Loucy (cell line): ENCODE results near the gene RTP3.
A peak's percentile ranks its signal among the peaks of the same experiment; 100 is the strongest.

ENCODE experiments used
- H2AFZ ChIP-seq: fragments of 200-600 bp; sonication (generic); 2 replicates; pipeline ENCODE4 v1.6.0; 2016; ENCODE audit warnings: antibody characterized with exemption, mild to moderate bottlenecking, low read length, moderate library complexity
- H3F3A ChIP-seq: fragments of 200-600 bp; 2 replicates; pipeline ENCODE4 v1.6.0; 2016; ENCODE audit warnings: antibody characterized with exemption, low read depth, mild to moderate bottlenecking
- H3K27me3 ChIP-seq: fragments of 200-600 bp; sonication (generic); 2 replicates; pipeline ENCODE4 v1.6.1; 2014; ENCODE audit warnings: low read length, mild to moderate bottlenecking; ENCODE audit not compliant: insufficient read depth, poor library complexity, severe bottlenecking
- H3K36me3 ChIP-seq: fragments of 200-600 bp; sonication (generic); 2 replicates; pipeline ENCODE4 v1.6.1; 2016; ENCODE audit warnings: low read length; ENCODE audit not compliant: insufficient read depth
- H3K4me1 ChIP-seq: fragments of 200-600 bp; sonication (generic); 2 replicates; pipeline ENCODE4 v1.5.1; 2014; ENCODE audit warnings: low read length, mild to moderate bottlenecking; ENCODE audit not compliant: insufficient read depth, poor library complexity, severe bottlenecking
- H3K4me2 ChIP-seq: fragments of 200-600 bp; sonication (generic); 2 replicates; pipeline ENCODE4 v1.6.0; 2014; ENCODE audit warnings: antibody characterized with exemption, low read length, low read depth, mild to moderate bottlenecking; ENCODE audit not compliant: poor library complexity, severe bottlenecking
- H3K4me3 ChIP-seq: fragments of 200-600 bp; sonication (generic); 2 replicates; pipeline ENCODE4 v1.5.1; 2014; ENCODE audit warnings: low read length, mild to moderate bottlenecking, mixed read lengths; ENCODE audit not compliant: poor library complexity, severe bottlenecking
- H3K79me2 ChIP-seq: fragments of 200-600 bp; sonication (generic); 2 replicates; pipeline ENCODE4 v1.6.1; 2014; ENCODE audit warnings: low read length; ENCODE audit not compliant: insufficient read depth
- H3K9ac ChIP-seq: fragments of 200-600 bp; sonication (generic); 2 replicates; pipeline ENCODE4 v1.6.0; 2014; ENCODE audit warnings: mild to moderate bottlenecking, low read depth, low read length, moderate library complexity; ENCODE audit not compliant: poor library complexity, severe bottlenecking
- H3K9me2 ChIP-seq: fragments of 200-600 bp; sonication (generic); replicated peaks from 2 replicates; pipeline ENCODE4 v1.6.1; 2016; ENCODE audit warnings: low read depth, low read length, mixed read lengths
- H3K9me3 ChIP-seq: fragments of 200-600 bp; sonication (generic); 2 replicates; pipeline ENCODE4 v1.6.1; 2014; ENCODE audit warnings: mild to moderate bottlenecking, antibody characterized with exemption, low read length, low read depth; ENCODE audit not compliant: insufficient read depth
- H4K20me1 ChIP-seq: fragments of 200-600 bp; sonication (generic); 2 replicates; pipeline ENCODE4 v1.6.0; 2014; ENCODE audit warnings: antibody characterized with exemption, low read length, mild to moderate bottlenecking; ENCODE audit not compliant: insufficient read depth, poor library complexity, severe bottlenecking
- CTCF ChIP-seq: fragments of 200-600 bp; sonication (generic); conservative IDR thresholded peaks from 2 replicates; pipeline ENCODE4 v1.5.1; 2014; ENCODE audit warnings: mild to moderate bottlenecking, antibody characterized with exemption, low read length
- EZH2phosphoT487 ChIP-seq: fragments of 200-600 bp; IDR thresholded peaks from 2 replicates; pipeline ENCODE4 v1.6.1; 2018; ENCODE audit warnings: antibody characterized with exemption, mild to moderate bottlenecking, moderate library complexity, borderline replicate concordance

Gene RTP3

GRCh38 chr3:46453526-46454208 is 44.1 kb upstream of the RTP3 start:
- TF ChIP-seq EZH2phosphoT487 = no peak
- no peak for TF ChIP-seq CTCF
- Histone ChIP-seq H3F3A (no peaks in the 10 kb centered on the region), H3K79me2 (no peaks in the 10 kb centered on the region), H3K4me1 (peaks cover 10% of the 10 kb centered on the region), H3K4me3 (no peak overlapping the region), H3K9me3 (no peaks in the 10 kb centered on the region), H2AFZ (no peak overlapping the region), H3K27me3 (no peaks in the 10 kb centered on the region), H3K9me2 (no peaks in the 10 kb centered on the region), H3K36me3 (no peaks in the 10 kb centered on the region), H3K9ac (no peak overlapping the region), H4K20me1 (no peaks in the 10 kb centered on the region), H3K4me2 (peak overlapping the region; percentile 20)

DNA sequence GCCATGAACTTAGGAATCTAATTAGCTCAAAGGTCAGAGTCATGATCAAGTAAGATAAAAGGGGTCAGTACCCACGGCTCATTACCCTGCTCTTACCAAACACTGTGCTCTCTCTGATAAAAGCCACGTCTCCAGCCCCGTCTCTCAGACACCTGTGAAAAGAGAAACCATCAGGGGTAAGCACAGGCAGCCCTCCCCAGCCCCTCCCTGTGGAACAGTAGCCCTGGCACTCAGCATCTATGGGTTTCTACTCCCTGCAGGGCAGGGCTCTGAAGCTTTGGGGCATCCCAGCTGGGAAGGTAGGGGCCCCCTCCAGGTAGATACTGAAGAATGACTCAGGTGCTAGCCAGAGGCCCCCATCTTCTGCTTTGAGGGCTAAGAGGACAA is 43.6 kb upstream of the RTP3 start:
- H3K27me3 ChIP-seq = no peaks in the 10 kb centered on the region
- H3K4me2 ChIP-seq = peak overlapping the region; percentile 20
- H4K20me1 ChIP-seq = no peaks in the 10 kb centered on the region
- H3K4me1 ChIP-seq = peaks cover 10% of the 10 kb centered on the region
- H3K4me3 ChIP-seq = no peak overlapping the region
- no peak overlapping the region for H3K9ac ChIP-seq
- no peaks in the 10 kb centered on the region for H3K36me3 ChIP-seq
- no peak overlapping the region for H2AFZ ChIP-seq
- H3K79me2 ChIP-seq = no peaks in the 10 kb centered on the region
- no peaks in the 10 kb centered on the region for H3K9me3 ChIP-seq
- H3K9me2 ChIP-seq = no peaks in the 10 kb centered on the region
- TF ChIP-seq CTCF = no peak
- TF ChIP-seq EZH2phosphoT487 = no peak
- no peaks in the 10 kb centered on the region for H3F3A ChIP-seq

GRCh38 chr3:46454606-46455005 is 43.2 kb upstream of the RTP3 start:
- Histone ChIP-seq H3F3A (no peaks in the 10 kb centered on the region), H2AFZ (no peak overlapping the region), H3K9ac (no peak overlapping the region), H3K79me2 (no peaks in the 10 kb centered on the region), H3K36me3 (no peaks in the 10 kb centered on the region), H3K4me2 (no peak overlapping the region), H3K9me3 (no peaks in the 10 kb centered on the region), H3K4me3 (no peak overlapping the region), H3K9me2 (no peaks in the 10 kb centered on the region), H3K4me1 (peaks cover 10% of the 10 kb centered on the region), H3K27me3 (no peaks in the 10 kb centered on the region), H4K20me1 (no peaks in the 10 kb centered on the region)
- TF ChIP-seq CTCF (no peak), EZH2phosphoT487 (no peak)
